ENCODE results near the gene DNAJC21. TPM values are rescaled to one million over a fixed set of nuclear protein-coding genes. Genes with fewer than 3 reads are reported as not detected.

Gene DNAJC21
- total and polyA plus RNA-seq, 10 donors = 16.3 to 35.2 (median 29.1) TPM

DNA sequence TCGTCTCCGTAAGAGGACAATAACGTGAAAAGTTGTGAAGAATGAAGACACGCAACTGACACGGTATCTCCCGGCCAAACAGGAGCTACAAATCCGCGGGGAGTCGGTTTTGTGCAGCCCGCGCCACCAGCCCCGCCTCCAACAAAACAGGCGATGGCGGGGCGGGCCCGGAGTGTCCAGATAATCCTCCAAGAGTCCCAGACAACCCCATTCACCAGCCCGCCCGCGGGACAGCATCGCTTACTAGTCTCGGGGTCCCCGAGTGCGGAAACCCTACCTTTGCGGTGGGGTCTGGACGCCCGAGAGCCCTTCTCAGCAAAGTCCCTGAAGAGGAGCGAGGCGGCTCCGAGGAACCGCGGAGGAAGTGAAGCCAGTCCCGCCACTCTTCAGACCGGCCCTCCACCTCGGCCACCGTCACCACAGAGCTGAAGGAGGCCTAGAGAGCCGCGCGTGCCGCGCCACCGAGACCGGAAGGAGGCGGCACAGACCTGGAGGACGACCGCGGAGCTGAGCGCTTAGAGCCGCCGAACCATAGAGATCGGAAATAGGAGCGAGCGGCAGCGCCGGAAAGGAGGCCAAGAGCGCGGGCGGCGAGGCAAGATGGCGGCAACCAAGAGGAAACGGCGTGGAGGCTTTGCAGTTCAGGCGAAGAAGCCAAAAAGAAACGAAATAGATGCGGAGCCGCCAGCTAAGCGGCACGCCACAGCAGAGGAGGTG, 14.1 kb upstream of the DNAJC21 start, which contains the start of the genes BRIX1 and RAD1:
BRIX1 (plus strand) TSS at position 573 of the 717 bp plus-strand sequence; CDS start at position 601, 28 bp downstream.
RAD1 (minus strand) TSS at position 366 of the 717 bp plus-strand sequence. CDS start 612 bp downstream, outside the sequence.
- peak within 1 kb of the TSS; percentile 86 to 93 (median 90) for H3K27ac ChIP-seq
- intact Hi-C loops (cut with DNase I; ENCODE audit: low total_unique reads) = no loop called here
- peaks cover 24 to 56% (median 42%) of the 10 kb centered on the region in 6 donors for H3K4me1 ChIP-seq
- 0% methylated on average over 46 to 67 of the region's 67 CpGs for WGBS, 5 donors
- H3K36me3 ChIP-seq = peaks cover 0 to 51% (median 30%) of the 10 kb centered on the region in 6 donors
- DNase-seq = peak; percentile 100
- H3K4me3 ChIP-seq = peak within 1 kb of the TSS; percentile 79 to 98 (median 96)
- no peaks in the 10 kb centered on the region for H3K9me3 ChIP-seq
- H3K27me3 ChIP-seq (replicated peaks in 1 of 7) = no peaks in the 10 kb centered on the region
- peak in 2 of 3 donors; percentile 16 to 62 for TF ChIP-seq POLR2A (IDR thresholded peaks at IDR 0.05)
- TF ChIP-seq, protein P1, sequence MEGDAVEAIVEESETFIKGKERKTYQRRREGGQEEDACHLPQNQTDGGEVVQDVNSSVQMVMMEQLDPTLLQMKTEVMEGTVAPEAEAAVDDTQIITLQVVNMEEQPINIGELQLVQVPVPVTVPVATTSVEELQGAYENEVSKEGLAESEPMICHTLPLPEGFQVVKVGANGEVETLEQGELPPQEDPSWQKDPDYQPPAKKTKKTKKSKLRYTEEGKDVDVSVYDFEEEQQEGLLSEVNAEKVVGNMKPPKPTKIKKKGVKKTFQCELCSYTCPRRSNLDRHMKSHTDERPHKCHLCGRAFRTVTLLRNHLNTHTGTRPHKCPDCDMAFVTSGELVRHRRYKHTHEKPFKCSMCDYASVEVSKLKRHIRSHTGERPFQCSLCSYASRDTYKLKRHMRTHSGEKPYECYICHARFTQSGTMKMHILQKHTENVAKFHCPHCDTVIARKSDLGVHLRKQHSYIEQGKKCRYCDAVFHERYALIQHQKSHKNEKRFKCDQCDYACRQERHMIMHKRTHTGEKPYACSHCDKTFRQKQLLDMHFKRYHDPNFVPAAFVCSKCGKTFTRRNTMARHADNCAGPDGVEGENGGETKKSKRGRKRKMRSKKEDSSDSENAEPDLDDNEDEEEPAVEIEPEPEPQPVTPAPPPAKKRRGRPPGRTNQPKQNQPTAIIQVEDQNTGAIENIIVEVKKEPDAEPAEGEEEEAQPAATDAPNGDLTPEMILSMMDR (IDR thresholded peaks at IDR 0.05 in 8 of 11, conservative IDR thresholded peaks at IDR 0.05 in 3 of 11) = peak in 7 of 11 experiments; percentile 16 to 56 (median 38)
- peak; percentile 97 to 99 (median 98) for TF ChIP-seq POLR2AphosphoS5 (IDR thresholded peaks at IDR 0.05)

DNA sequence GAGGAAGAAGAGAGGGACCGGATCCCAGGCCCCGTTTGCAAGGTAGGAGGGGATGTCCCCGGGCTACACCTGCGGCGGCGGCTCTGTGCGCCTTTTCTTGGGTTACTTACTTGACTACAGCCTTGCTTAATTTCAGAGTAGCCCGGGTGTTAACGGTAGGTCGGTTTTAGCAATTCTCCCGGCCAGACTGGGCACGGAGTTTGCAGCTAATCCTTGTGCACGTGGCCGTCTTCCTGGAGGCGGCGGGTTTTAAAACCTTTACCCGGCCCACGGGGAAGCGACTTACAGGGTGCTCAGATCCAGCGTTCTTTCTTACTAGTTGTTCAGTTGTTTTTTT, 13.5 kb upstream of the DNAJC21 start:
- Histone ChIP-seq H3K27ac (peak overlapping the region; percentile 86 to 93 (median 90)), H3K9me3 (no peaks in the 10 kb centered on the region), H3K4me3 (peak overlapping the region; percentile 79 to 98 (median 96)), H3K27me3 (replicated peaks in 1 of 7) (no peaks in the 10 kb centered on the region), H3K36me3 (peaks cover 0 to 51% (median 31%) of the 10 kb centered on the region in 6 donors), H3K4me1 (peaks cover 24 to 56% (median 42%) of the 10 kb centered on the region in 6 donors)
- no peak for DNase-seq
- TF ChIP-seq, protein P1 (IDR thresholded peaks at IDR 0.05 in 8 of 11, conservative IDR thresholded peaks at IDR 0.05 in 3 of 11) = no peak
- TF ChIP-seq POLR2AphosphoS5 (IDR thresholded peaks at IDR 0.05) = no peak
- TF ChIP-seq POLR2A (IDR thresholded peaks at IDR 0.05) = no peak
- intact Hi-C loops (cut with DNase I; ENCODE audit: low total_unique reads) = no loop called here
- WGBS, 5 donors = 0 to 1% (median 0%) methylated on average over 20 of the region's 20 CpGs

DNA sequence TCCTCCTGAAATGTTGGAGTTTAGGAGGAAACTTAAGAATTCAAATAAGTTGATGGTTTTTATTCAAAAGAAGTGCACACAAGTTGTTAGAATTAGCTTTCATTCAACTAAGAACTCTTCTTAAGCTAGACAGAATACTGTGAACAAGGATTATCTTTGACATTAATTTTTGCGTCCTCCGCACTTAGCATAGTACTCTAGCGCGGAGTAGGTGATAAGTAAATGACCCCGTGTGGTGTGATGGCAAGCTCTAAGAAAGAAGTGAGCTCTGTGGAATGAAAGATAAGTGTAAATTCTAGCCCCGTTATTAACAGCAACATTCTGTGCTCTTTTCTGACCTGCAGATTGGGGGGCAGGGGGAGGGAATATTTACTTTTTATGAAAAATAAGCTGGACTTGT, 12.8 kb upstream of the DNAJC21 start:
- intact Hi-C loops (cut with DNase I; ENCODE audit: low total_unique reads) = no loop called here
- Histone ChIP-seq H3K27ac (peak overlapping the region in 2 of 8 donors; percentile 90 to 93), H3K36me3 (peaks cover 0 to 51% (median 34%) of the 10 kb centered on the region in 6 donors), H3K4me3 (peak overlapping the region; percentile 79 to 98 (median 96)), H3K4me1 (peaks cover 24 to 56% (median 42%) of the 10 kb centered on the region in 6 donors), H3K9me3 (no peaks in the 10 kb centered on the region), H3K27me3 (replicated peaks in 1 of 7) (no peaks in the 10 kb centered on the region)
- no peak for DNase-seq
- WGBS, 5 donors = 24 to 37% (median 32%) methylated on average over 6 of the region's 6 CpGs
- TF ChIP-seq, protein P1 (IDR thresholded peaks at IDR 0.05 in 8 of 11, conservative IDR thresholded peaks at IDR 0.05 in 3 of 11) = no peak
- TF ChIP-seq POLR2AphosphoS5 (IDR thresholded peaks at IDR 0.05) (no peak), POLR2A (IDR thresholded peaks at IDR 0.05) (no peak)

DNA sequence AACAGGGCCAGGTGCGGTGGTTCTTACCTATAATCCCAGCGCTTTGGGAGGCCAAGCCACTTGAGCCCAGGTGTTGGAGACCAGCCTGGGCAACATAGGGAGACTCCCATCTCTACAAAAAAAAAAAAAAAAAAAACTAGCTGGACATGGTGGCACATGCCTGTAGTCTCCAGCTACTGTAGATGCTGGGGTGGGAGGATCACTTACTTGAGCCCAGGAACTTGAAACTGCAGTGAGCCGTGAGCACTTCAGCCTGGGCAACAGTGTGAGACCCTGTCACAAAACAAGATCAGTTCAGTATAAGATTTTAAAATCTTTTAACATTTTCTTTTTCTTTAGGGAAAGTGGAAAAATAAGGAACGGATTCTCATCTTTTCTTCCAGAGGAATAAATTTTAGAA, 11.3 kb upstream of the DNAJC21 start:
- peaks cover 0 to 51% (median 40%) of the 10 kb centered on the region in 6 donors for H3K36me3 ChIP-seq
- intact Hi-C loops (cut with DNase I; ENCODE audit: low total_unique reads) = no loop called here

More for the DNA sequence above, 11.3 kb upstream of the DNAJC21 start:
- Histone ChIP-seq H3K4me3 (no peak overlapping the region), H3K27me3 (replicated peaks in 1 of 7) (no peaks in the 10 kb centered on the region), H3K4me1 (peaks cover 24 to 49% (median 39%) of the 10 kb centered on the region in 6 donors), H3K27ac (no peak overlapping the region), H3K9me3 (no peaks in the 10 kb centered on the region)
- WGBS, 5 donors = 84 to 88% (median 87%) methylated on average over 4 of the region's 4 CpGs
- TF ChIP-seq POLR2A (IDR thresholded peaks at IDR 0.05) (no peak), POLR2AphosphoS5 (IDR thresholded peaks at IDR 0.05) (no peak)
- TF ChIP-seq, protein P1 (IDR thresholded peaks at IDR 0.05 in 8 of 11, conservative IDR thresholded peaks at IDR 0.05 in 3 of 11) = no peak
- no peak for DNase-seq
